KOPT-K1 (cell line): ENCODE results near the gene WWOX.

Experiments used
- H3K27ac ChIP-seq: fragments of 200-600 bp; sonication (generic); 2 replicates; pipeline ENCODE4 v1.5.1; 2016; ENCODE audit warnings: antibody characterized with exemption, mild to moderate bottlenecking, low read depth, low read length; ENCODE audit not compliant: poor library complexity, severe bottlenecking
- H3K36me3 ChIP-seq: fragments of 200-600 bp; sonication (generic); 2 replicates; pipeline ENCODE4 v1.5.1; 2017; ENCODE audit warnings: antibody characterized with exemption, mild to moderate bottlenecking, low read length, moderate library complexity; ENCODE audit not compliant: insufficient read depth
- H3K9me3 ChIP-seq: fragments of 200-600 bp; sonication (generic); 2 replicates; pipeline ENCODE4 v1.5.1; 2017; ENCODE audit warnings: antibody characterized with exemption, low read length, mild to moderate bottlenecking; ENCODE audit not compliant: insufficient read depth, poor library complexity, severe bottlenecking

Gene WWOX

DNA sequence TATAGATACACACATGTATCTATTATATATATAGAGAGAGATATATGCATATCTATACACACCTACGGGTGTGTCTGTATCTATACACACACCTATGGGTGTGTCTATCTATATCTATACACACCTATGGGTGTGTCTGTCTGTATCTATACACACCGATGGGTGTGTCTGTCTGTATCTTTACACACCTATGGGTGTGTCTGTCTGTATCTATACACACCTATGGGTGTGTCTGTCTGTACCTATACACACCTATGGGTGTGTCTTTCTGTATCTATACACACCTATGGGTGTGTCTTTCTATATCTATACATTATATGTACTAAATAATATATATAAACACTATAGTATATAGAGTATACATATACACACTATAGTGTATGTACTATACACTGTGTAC, 762.6 kb downstream of the WWOX start:
- no peak overlapping the region for H3K27ac ChIP-seq
- H3K36me3 ChIP-seq = no peaks in the 10 kb centered on the region

DNA sequence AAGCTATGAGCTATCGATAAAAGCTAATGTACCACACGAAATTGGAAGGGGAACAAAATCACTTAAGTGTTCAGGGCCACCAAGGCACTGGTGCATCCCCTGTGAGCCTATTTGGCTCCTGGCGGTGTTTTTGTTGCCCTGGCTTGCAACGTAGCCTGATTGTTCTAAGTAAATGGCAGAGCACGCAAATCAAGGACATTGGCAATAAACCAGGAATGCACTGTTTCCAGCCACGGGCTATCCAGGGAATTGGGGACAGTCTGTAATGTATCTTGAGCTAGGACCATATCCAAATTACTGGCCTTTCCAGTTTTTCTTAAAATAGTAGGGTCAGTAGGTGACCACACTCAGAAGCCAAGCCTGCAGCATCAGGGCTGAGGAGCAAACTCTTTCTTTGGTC, 767.1 kb downstream of the WWOX start:
- no peak overlapping the region for H3K27ac ChIP-seq
- H3K36me3 ChIP-seq = no peaks in the 10 kb centered on the region
- no peaks in the 10 kb centered on the region for H3K9me3 ChIP-seq

More for the DNA sequence above, 762.6 kb downstream of the WWOX start:
- H3K9me3 ChIP-seq = no peaks in the 10 kb centered on the region

DNA sequence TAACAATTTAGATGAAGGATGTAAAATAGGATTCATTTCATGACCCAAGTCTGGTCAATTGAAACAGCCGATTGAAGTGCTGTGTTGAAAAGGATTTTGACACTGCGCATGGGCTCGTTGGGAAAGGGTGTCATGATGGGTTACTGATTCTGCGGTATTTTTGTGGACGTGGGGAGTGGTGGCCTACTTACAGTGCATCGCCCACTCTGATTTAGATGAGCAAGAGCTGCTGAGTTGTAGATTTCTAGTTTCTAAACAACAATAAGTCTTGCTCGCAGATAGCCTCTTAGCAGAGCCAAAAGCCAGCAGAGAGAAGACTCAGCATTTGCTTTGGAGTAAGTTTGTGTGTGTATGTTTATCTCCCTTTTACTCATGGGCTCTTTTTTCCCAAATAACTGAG, 770.0 kb downstream of the WWOX start:
- Histone ChIP-seq H3K27ac (no peak overlapping the region), H3K9me3 (no peaks in the 10 kb centered on the region), H3K36me3 (no peaks in the 10 kb centered on the region)

DNA sequence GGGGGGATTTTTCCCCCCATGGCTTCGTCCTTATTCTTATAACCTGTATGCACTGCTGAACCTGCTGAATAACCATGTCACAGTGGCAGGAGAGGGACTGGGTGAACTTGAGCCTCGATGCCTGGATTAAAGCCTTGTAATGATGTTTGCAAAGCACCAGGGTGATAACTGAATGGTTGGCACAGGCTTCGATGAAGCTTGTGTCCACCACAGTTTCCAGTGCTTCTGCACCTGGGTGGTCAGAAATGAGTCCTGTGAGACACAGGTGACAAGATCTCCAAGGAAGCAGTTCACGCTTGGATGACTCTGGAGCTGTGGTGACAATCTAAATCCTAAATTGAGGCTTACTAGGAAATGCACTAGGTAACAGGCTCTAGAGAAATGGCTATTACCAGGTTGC, 771.8 kb downstream of the WWOX start:
- H3K9me3 ChIP-seq = no peaks in the 10 kb centered on the region
- no peak overlapping the region for H3K27ac ChIP-seq
- no peaks in the 10 kb centered on the region for H3K36me3 ChIP-seq

DNA sequence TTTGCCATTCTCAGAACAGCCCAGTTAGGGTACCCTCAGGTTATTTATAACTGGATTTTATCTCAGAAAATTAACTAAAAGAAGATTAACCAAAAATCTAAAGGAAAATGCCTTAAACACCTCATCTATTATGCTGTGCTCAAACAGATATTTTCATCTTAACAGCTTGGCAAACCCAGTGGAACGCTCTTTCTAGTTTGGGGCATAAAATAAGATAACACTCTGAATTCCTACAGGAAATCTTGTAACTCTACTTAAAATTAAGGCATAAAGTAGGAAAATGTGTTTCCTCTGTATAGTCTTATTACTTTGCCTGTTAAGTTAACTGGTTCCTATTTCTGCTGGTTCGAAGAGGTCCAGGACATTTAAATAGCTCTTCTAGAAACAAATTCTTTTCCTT, 777.2 kb downstream of the WWOX start:
- Histone ChIP-seq H3K36me3 (no peaks in the 10 kb centered on the region), H3K9me3 (no peaks in the 10 kb centered on the region), H3K27ac (no peak overlapping the region)

DNA sequence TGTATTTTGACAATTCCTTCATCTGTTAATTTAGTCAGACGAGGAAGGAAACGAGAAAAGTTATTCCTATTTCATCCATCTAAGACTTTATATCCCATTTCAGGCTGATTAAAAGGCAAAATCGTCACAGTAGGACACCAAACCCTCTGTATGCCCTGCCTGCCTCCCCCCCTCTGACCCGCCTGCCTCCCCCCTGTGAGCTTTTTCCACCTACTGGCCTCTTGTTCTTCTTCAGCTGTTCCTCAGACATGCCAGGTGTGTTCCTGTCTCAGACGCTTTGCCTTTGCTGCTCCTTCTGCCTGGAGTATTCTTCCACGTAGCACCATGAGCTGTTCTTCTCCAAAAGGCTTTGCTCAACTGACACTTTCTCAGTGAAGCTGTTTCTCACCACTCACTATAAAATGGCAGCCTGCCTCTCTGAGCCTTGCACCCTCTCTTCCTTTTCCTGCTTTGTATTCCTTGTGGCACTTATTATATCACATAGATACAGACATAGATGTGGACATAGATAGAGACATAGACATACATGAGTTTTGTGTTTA, 777.7 kb downstream of the WWOX start:
- Histone ChIP-seq H3K9me3 (no peaks in the 10 kb centered on the region), H3K36me3 (no peaks in the 10 kb centered on the region), H3K27ac (no peak overlapping the region)

DNA sequence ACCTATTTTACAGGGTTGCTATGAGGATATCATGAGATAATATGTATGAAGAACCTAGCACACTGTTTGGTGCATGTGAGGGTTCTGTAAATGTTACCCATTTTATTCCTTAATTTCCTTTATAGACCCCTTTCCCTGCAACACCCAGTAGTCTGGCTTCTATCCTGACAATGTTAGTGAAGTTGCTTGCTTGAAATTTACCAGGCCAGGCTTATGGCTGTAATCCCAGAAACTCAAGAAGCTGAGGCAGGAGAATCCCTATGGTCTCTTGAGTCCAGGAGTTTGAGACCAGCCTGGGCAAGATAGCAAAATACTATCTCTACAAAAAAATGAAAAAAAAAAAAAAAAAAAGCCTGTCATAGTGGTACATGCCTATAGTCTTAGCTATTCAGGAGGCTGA, 779.1 kb downstream of the WWOX start:
- Histone ChIP-seq H3K36me3 (no peaks in the 10 kb centered on the region), H3K27ac (no peak overlapping the region), H3K9me3 (no peaks in the 10 kb centered on the region)

DNA sequence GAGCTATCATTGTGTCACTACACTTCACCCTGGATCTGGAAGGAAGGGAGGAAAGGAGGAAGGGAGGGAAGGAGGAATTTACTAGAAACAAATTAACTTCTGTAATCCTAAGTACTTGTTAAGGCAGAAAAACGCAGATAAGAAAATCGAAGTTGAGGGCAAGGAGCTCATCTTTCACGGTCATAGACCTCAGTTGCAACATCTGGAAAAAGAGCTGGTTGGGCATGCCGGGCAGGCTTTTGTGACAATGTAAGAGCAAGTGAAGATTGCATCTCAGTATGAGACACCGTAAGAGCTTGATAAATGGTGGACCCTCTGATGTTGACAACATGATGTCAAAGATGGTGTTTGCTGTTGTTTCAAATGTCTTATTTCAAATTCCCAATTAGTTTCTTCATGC, 779.6 kb downstream of the WWOX start:
- Histone ChIP-seq H3K27ac (no peak overlapping the region), H3K9me3 (no peaks in the 10 kb centered on the region), H3K36me3 (no peaks in the 10 kb centered on the region)

DNA sequence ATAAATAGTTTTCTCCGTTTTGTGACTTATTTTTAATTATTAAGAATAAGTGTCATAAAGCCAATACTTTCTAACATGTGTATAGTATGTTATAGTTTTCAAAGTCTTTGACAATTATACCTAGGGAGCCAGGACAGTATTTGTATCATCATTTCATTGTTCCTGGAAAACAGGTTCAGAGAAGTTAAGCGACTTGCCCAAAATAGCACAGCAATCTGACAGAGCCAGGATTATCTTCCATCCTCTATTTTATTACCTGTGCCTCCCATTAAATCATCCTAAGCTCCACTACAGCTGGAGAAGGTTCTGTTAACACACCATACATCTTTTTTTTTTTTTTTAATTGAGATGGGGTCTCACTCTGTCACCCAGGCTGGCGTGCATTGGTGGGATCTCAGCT, 782.7 kb downstream of the WWOX start:
- Histone ChIP-seq H3K27ac (no peak overlapping the region), H3K36me3 (no peaks in the 10 kb centered on the region), H3K9me3 (no peaks in the 10 kb centered on the region)

DNA sequence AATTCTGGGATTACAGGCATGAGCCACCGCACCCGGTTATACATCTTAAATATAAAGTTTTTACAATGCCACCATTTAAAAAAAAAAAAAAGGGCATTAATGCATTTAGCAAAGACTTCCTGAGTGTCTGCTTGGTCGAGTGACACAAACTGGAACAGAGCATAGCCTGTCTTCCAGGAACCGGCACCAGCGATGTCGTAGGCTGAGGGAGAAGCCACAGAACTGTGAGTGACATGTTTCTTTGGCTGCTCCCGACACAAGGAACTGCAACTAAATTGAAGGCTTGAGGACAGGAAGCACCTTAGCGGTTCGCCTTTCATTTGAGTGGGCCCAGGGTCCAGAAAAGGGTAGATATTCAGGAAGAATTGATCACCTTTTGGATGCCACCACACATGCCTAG, 783.3 kb downstream of the WWOX start:
- no peaks in the 10 kb centered on the region for H3K9me3 ChIP-seq
- no peaks in the 10 kb centered on the region for H3K36me3 ChIP-seq
- no peak overlapping the region for H3K27ac ChIP-seq

DNA sequence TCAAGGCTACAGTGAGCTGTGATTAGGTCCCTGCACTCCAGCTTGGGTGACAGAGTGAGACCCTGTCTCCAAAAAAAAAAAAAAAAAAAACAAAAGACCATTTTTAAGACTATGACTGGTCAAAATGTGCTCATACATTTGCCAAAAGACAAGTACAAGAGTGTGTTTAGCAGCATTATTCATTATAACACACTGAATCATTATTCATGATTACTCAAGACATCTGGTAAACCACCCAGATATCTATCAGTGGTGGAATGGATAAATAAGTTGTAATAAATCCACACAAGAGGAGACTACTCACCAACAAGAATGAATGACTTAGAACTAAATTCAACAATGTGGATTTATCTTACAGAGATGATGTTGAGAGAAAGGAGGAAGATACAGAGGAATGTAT, 784.8 kb downstream of the WWOX start:
- Histone ChIP-seq H3K36me3 (no peaks in the 10 kb centered on the region), H3K27ac (no peak overlapping the region), H3K9me3 (no peaks in the 10 kb centered on the region)

DNA sequence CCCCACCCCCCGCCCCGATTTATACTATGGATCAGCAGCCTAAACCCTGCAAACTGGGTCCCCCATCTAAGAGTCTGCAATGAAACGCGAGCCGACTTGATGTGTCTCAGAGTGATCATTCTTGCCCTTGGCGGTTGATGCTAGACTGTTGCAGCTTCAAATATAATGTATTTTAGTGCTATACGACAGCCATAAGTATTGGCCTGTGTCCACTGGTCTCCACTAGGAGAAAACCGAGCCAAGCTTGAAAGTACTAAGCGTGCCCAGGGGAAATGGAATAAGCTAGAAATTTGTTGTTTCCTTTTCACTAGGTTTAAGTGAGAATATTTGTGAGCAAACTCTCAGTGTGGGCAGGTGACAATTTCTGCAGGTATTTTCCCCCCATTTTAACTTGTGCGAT, 789.9 kb downstream of the WWOX start:
- Histone ChIP-seq H3K9me3 (no peaks in the 10 kb centered on the region), H3K36me3 (no peaks in the 10 kb centered on the region), H3K27ac (no peak overlapping the region)

DNA sequence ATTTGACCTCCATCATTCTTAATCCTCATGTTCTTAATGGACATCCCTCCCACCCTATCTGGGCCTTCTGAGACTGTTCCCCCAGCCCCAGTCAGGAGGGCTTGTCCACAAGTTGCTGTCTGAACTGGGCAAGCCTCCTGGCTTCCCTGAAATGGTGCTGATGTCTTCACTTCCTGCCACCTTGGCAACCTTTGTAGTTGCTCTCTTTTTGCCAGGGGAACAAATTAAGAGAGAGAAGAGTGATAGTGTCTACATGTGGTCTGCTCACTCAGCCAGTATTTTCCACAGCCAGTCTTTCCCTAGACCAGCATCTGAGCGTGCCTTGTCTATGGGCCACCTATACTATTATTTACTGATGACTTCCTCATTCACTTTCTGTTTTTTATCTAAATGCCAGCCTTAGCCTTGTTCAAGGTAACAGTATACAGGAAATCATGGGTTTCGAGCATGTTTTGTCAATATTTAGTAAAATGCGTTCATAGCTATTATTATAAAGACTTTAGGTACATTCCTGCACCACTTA, 791.0 kb downstream of the WWOX start:
- Histone ChIP-seq H3K27ac (no peak overlapping the region), H3K36me3 (no peaks in the 10 kb centered on the region), H3K9me3 (no peaks in the 10 kb centered on the region)

DNA sequence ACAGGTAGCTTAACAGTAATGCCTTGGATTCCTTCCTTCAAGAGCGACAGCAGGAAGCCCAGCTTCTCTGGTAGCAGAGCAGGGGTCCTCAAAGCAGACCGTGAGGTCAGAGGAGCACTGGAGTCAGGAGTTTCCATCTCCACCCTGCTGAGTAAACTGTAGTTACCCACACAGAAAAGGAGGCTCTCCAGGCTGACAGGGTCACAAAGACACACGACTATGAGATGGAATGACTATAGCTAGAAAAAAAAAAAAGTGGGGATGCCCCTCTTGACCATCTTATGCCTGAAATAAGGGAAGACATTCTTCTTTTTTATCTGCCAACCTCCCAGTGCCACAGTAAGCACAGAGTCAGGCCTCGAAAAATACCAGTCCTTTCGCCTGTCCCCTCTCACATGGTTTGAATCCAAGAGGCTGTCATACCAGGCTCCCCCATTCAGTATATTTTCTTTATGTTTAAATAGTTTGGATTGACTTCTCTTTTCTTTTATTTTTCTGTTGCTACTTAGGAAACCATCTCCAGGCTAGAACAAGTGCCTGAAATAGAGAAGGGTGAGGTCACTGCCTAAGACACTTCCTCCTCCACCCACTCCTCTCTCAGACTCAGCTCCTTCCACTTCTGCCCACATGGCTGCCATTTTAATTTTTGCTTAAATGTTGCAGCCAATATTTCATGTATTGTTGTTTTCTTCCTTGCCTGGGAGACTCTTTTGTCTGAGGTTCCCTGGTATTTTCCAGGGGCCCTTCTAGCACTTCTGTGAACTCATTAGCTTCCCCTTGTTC, 793.7 kb downstream of the WWOX start:
- Histone ChIP-seq H3K27ac (no peak overlapping the region), H3K9me3 (no peaks in the 10 kb centered on the region)

DNA sequence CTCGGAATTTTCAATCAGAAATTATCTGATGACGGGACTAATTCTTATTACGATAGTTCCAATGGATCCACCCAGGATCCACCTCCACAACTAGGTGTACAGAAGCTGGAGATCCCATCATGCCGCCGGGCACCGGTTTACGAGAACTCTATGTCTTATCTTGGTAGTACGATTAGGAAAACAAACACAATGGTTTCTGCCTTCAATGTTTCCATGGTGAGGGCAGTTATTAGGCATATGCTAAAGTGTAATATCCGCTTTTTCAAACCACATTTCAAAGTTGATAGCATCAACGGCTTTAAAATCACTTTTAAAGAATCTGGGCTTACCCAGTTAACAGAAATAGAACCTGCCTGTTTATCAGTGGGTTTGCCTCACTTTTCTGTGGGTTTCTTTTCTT, 795.4 kb downstream of the WWOX start:
- Histone ChIP-seq H3K36me3 (no peaks in the 10 kb centered on the region), H3K27ac (no peak overlapping the region), H3K9me3 (no peaks in the 10 kb centered on the region)

More for the DNA sequence above, 793.7 kb downstream of the WWOX start:
- no peaks in the 10 kb centered on the region for H3K36me3 ChIP-seq

DNA sequence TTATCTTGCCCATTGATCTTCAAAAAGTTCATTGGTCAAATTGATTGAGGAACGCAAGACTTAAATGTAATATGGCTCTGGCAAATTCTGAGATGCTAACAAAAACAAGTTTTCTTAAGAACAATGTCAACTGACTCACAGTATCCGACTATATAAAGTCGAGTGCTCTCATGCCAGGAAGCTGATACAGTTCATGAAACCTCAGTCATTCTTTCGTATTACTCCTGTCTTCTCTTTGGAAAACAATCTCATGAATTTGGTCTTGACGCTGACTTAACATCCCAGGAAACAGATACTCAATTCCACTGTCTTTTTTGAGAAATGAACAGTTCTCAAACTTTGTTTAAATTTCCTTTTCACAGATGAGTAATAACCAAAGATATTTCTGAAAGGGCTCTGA, 796.2 kb downstream of the WWOX start:
- Histone ChIP-seq H3K27ac (no peak overlapping the region), H3K9me3 (no peaks in the 10 kb centered on the region), H3K36me3 (no peaks in the 10 kb centered on the region)
